Keratinocyte (primary cell): ENCODE data around the gene CXCL5.

Experiments
- EZH2 ChIP-seq: IDR thresholded peaks from one replicate; pipeline ENCODE4 v1.6.1; 2012; ENCODE audit warnings: inconsistent platforms, mild to moderate bottlenecking, low read length, moderate library complexity
- TF ChIP-seq, protein P1 (sequence below), 3 experiments: IDR thresholded peaks in 1 of 3; conservative IDR thresholded peaks in 1 of 3; optimal IDR thresholded peaks in 1 of 3; 2 replicates in 2 of 3; 3 replicates in 1 of 3; pipeline versions ENCODE3 to v1.5.1; 2011; ENCODE audit warnings: low read length in 3 of 3, mild to moderate bottlenecking in 3 of 3, moderate library complexity in 2 of 3, control low read depth in 1 of 3, inconsistent platforms in 1 of 3; ENCODE audit not compliant: insufficient read depth in 2 of 3; ENCODE audit errors: extremely low read depth in 1 of 3

- TF ChIP-seq EZH2, result no peak
- TF ChIP-seq, protein P1, sequence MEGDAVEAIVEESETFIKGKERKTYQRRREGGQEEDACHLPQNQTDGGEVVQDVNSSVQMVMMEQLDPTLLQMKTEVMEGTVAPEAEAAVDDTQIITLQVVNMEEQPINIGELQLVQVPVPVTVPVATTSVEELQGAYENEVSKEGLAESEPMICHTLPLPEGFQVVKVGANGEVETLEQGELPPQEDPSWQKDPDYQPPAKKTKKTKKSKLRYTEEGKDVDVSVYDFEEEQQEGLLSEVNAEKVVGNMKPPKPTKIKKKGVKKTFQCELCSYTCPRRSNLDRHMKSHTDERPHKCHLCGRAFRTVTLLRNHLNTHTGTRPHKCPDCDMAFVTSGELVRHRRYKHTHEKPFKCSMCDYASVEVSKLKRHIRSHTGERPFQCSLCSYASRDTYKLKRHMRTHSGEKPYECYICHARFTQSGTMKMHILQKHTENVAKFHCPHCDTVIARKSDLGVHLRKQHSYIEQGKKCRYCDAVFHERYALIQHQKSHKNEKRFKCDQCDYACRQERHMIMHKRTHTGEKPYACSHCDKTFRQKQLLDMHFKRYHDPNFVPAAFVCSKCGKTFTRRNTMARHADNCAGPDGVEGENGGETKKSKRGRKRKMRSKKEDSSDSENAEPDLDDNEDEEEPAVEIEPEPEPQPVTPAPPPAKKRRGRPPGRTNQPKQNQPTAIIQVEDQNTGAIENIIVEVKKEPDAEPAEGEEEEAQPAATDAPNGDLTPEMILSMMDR (optimal IDR thresholded peaks at IDR 0.05 in 1 of 3, IDR thresholded peaks at IDR 0.05 in 1 of 3, conservative IDR thresholded peaks at IDR 0.05 in 1 of 3; ENCODE audit: extremely low read depth in 1 of 3, insufficient read depth in 2 of 3, low read length in 3 of 3), result no peak
These were observed 30.0 kb upstream of the CXCL5 start for GRCh38 chr4:74028504-74028903.
